NCI-H2107 (cell line): ENCODE measurements around the gene PSTPIP1.

ENCODE experiments used
- DNase-seq: peaks from one replicate; lab custom pipeline; 2025; lab: John Stamatoyannopoulos, UW

The PSTPIP1 gene

GRCh38 chr15:76978522-76979330 lies 16.2 kb upstream of the PSTPIP1 start:
- DNase-seq, result no peak

DNA sequence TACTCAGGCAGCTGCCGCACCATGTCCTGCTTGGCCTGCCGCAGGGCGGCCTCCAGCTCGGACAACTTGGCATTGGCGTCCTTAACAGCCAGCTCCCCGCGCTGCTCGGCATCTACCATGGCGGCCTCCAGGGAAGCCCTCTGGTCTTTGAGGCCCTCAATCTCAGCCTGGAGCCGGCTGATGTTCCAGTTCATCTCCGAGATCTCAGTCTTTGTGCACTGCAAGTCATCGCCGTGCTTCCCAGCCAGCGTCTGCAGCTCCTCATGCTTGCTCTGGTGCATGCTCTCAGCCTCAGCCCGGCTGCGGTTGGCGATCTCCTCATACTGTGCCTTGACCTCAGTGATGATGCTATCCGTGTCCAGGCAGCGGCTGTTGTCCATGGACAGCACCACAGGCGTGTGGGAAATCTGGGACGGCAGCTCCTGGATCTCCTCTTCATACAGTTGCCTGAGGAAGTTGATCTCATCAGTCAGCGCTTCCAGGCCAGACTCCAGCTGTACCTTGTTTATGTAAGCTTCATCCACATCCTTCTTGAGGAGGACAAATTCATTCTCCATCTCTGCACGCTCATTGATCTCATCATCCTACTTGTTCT lies 15.5 kb upstream of the PSTPIP1 start:
- no peak for DNase-seq

DNA sequence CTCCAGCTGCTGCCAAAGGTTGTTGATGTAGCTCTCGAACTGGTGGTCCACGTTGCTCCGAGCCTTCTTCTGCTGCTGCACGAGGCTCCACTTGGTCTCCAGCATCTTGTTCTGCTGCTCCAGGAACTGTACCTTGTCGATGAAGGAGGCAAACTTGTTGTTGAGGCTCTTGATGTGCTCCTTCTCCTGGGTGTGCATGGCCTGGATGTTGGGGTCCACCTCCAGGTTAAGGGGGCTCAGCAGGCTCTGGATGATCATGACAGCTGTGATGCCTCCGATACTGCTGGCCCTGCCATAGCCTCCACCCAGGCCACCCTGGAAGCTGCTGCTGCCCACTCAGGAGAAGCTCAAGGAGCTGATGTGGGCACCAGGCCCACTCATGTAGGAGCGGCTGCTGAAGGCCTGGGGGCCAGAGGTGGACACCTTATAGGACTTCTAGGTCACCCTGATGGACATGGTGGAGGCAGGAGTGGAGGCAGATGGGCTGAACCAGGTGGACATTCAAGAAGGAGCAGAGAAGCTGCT lies 14.9 kb upstream of the PSTPIP1 start:
- no peak for DNase-seq

- DNase-seq, result no peak
These were observed 12.6 kb upstream of the PSTPIP1 start for GRCh38 chr15:76982356-76982755.

- no peak for DNase-seq
These were observed 12.2 kb upstream of the PSTPIP1 start for GRCh38 chr15:76982756-76983155.

DNA sequence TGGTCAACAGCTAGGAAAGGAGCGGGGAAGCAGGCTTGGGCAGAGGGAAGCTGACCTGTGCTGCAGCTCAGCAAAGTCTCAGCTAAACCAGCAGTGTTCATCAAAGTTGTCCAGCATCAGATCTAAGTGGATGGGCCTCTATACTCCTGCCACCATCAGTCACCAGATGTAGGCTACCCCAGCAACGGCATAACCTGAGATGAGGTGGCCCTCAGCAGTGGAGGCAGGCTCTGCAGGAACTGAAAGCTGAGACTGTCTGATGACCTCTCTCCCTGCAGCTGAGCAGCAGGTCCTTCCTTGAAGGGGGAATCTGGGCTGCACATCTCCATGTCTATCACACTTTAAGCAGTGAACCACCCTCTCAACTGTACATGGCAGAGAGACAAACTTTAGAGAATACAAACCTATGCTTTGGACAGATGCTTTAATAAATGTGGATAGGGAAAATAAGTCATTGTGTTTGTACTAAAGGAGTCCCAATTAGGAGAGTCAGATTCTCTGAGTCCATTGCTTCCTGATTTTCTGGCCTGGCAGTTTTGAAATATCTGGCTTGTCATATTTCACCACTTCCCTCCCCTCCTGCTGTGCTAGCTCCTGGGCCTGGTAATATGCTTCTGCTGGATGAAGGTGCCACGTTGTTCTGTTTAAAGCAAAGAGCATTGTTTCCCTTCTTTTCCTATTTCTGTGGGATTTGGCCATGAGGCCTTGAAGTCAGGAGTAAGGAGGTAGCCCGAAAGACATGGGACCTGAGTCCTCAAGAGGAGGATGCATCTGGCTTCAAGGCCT lies 11.1 kb upstream of the PSTPIP1 start:
- no peak for DNase-seq

DNA sequence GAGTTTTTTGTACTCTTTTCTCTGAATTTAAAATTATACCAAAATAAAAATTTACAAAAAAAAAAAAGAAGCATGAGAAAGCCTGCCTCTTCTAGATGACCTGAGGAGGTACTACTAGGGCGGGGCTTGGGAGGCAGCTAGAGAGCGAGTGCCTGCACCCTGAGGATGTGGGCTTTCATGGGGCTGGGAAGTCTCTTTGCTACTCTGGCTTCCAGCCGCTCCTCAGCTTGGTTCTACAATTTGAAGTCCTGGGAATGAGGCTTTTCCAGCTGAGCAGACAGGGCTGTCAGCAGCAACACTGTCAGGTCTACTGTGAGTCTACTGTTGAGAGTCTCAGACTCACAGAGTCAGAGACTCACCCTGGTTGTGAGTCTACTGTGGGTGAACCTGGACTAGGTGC lies 8.2 kb upstream of the PSTPIP1 start:
- no peak for DNase-seq

DNA sequence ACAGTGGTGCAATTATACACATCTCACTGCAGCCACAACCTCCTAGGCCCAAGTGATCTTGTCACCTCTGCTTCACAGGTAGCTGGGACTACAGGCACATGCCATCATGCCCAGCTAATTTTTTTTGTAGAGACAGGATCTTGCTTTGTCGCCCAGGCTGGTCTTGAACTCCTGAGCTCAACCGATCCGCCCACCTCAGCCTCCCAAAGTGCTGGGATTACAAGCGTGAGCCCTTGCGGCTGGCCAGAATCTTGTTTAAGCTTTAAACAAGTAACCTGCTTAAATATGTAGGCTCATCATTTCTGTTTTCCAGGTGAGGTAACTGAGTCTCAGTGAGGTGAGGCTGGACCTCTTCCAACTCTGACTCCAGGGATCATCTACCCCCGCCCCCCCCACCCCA lies 7.7 kb upstream of the PSTPIP1 start:
- DNase-seq, result no peak

DNA sequence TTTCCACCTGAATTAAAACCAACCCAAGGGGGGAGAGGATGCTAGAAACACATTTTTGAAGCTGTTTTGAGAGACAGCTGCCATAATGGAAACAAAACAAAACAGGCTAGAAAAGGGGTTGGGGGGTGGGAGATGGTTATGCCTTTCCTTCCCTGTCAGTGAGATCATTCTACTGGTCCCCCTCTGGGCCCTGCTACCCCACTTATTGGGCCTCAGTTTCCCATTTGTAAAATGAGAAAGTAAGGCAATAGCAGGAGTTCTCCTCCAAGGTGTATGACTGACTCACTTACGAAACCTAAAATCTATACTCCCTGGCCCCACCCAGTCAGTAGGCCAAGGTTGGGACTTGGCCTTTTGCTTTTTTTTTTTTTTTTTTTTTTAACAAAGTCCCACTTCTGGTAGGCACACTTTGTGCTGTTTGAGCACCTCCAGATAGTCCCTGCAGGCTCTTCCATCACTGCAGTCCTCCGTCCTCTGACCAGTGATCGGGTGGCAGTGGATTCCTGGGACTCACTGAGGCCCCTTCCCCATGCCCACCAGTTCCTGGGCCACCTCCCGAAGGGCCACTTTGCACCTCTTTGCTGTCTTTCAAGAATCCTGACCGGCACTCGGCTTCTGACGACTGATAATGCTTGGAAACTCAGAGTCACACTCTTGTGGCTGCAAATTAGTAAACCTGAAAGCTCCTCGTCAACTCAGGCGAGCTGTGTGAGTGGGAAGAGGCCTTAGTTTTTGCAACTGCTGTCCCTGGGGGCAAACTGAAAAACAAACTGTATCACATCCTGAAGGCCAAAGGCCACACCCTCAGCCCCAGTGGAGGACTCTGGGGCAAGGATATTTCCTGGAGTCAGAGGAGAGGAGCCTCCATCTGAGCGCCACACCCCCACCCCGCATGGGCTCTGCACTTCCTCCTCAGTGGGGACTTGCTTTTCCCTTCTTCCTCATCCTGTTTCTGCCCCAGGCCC lies 6.7 kb upstream of the PSTPIP1 start:
- no peak for DNase-seq

GRCh38 chr15:76988867-76989780 lies 5.8 kb upstream of the PSTPIP1 start:
- DNase-seq, result no peak

DNA sequence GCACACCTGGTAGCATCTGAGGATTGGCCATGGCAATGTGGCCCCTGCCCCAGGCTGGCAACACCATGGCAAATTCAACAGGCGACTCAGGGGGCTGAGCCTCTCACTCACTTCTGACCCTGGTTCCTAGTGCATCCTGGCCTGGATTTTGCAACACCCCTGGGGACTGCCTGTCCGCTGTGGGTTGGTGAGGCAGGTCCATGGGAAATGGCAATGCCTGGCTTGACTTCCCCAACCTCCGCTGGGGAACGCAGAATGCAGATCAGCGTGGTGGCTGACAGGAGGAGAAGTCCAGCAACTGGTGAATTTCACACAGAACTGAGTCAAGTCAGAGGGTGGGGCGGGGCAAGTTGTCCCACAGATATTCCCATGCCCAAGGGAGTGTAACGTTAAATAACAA lies 3.9 kb upstream of the PSTPIP1 start:
- DNase-seq, result no peak

GRCh38 chr15:76991741-76992645 lies 2.9 kb upstream of the PSTPIP1 start:
- DNase-seq, result no peak

- no peak for DNase-seq
These were observed 1.7 kb upstream of the PSTPIP1 start for GRCh38 chr15:76993114-76993725.

GRCh38 chr15:76994001-76994400 lies 925 bp upstream of the PSTPIP1 start:
- no peak for DNase-seq

- DNase-seq, result no peak
These were observed 430 bp upstream of the PSTPIP1 start for GRCh38 chr15:76994496-76994895.

- no peak for DNase-seq
These were observed 1.2 kb downstream of the PSTPIP1 start for GRCh38 chr15:76996076-76996525.

- no peak for DNase-seq
These were observed 1.8 kb downstream of the PSTPIP1 start for GRCh38 chr15:76996526-76997401.
